Stimulated activated CD4-positive, alpha-beta T cell treated with anti-CD3 and anti-CD28 coated beads, Interleukin-2, amount 100 ng/mL, for 24 hours (primary cell): ENCODE measurements around the gene FAM241B.
A peak's percentile ranks its signal among the peaks of the same experiment; 100 is the strongest.

Experiments used
- DNase-seq, 2 donors: peaks; one replicate each; pipeline ENCODE4 v3.0.0-alpha.2; 2020

Gene FAM241B, protein sequence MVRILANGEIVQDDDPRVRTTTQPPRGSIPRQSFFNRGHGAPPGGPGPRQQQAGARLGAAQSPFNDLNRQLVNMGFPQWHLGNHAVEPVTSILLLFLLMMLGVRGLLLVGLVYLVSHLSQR

DNA sequence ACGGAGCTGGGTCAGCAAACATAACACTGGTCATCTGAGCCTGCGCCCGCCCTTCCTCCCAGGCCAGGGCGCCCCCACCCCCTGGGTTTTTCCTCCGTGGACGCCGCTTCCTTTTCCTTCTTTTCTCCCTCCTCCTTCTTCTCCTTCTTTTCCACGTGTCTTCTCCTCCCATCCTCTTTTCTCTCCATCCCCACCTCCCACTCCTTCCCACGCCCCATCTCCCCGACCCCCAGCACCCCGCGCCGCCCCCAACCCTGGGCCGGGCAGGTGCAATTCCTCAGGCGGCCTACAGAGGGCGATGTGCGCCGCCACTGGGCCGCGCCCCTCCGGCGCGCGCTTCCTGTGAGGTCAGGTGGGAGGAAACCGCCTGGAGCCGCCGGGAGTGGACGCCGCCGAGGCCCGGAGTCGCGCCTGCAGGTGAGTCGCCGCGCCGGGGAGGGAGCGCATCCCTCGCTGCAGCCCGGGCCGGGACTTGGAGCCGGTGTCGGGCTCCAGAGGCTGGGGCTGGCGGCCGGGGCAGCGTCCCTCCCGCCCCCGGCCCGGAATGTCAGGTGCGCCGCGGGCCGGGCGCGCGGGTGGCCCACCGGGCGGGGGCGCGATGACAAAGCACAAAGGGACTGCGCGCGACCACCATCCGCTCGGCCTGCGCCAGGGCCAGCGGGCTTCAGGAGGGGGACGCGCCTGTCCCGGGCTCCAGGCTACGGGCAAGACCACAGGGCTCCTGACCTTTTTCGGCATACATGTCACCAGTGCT lies at the start of gene FAM241B:
FAM241B (plus strand) TSS at position 351 of the 754 bp plus-strand sequence. CDS start 1,497 bp downstream, outside the sequence.
- peak; percentile 78 to 79 for DNase-seq

DNA sequence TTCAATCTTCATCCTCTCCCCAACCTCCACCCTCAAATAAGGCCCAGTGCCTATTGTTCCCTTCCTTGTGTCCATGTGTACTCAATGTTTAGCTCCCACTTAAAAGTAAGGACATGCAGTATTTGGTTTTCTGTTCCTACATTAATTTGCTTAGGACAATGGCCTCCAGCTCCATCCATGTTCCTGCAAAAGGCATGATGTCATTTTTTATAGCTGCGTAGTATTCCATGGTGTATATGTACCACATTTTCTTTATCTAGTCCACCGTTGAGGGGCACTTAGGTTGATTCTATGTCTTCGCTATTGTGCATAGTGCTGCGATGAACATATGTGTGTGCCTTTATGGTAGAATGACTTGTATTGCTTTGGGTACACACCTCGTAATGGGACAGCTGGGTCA lies 49.6 kb upstream of the FAM241B start:
- no peak for DNase-seq

DNA sequence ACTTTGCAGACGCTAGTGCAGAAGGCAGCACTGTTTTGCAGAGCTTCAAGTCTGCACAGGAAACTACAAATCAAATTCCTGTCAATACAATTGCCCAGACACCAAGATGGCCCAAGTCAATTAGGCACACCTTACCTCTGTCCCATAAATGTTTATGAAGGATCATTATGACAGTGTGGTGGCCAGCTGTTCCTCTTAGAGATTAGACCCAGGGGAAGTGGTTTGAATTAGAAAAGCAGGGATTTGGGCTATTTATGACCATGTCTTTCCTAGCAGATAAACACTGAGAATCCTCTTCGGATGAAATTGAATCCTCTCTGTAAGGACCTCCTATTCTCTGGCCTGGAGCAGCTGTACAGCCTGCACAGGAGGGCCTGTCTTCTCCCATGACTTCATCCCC lies 46.9 kb upstream of the FAM241B start:
- no peak for DNase-seq

DNA sequence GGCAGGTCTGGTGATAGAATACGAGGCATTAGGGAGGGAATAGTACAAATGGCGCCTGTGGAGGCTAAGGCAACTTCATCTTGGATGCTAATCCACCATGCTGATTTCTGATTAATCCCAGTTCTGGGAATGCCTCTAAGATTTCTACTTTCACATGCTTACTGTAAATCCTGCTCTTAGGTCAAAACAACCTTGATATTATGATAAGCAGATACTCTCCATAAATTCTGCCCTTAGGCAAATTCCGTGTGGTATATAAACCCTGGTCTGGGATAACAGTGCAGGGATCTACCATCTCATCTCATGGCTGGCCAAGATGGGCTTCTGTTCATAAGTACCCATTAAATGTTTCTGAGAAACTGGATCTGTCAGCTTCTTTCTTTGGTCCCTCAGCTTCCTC lies 45.4 kb upstream of the FAM241B start:
- no peak for DNase-seq

DNA sequence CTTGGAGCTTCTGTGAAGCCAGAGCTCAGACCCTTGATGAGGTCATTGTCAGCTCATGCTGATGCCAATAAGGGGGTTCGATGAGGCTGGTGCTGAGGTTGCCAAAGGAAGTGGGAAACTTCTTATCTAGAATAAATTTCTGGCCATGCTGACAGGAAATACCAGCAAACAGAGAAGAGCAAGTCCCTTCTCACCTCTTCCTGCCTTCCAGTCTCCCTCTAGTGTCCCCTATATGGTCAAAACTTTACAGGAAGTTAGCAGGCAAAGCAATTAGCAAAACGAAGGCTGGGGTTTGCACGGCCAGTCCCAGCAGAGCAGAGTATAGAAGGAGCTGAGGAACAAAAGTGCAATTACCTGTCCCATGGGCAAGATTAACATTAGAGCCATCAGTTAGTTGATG lies 41.7 kb upstream of the FAM241B start:
- DNase-seq = no peak

DNA sequence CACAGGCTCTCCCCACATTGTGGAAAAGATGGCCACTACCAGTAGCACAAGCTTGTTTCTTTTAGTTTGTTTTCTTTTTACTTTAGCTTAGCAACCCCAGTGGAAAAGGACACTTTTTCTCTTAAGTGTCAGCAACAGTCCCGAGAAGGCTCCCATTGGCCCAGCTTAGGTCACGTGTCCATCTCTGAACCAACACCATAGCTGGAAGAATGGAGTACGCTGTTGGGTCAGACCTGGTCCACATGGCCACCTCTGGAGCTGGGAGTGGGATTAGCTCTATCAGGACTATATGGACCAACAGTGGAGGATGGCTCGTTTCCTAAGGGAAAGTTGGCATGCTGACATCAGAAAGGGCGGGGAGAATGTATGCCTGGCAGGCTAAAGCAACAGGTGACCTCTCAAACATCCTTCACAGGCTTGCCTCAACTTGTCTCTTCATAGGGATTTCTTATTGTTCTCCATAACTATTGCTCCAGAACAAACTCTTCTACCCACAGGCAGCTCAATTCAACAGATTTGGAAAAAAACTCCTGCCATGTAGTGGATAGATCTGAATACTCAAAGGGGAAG lies 29.2 kb upstream of the FAM241B start:
- DNase-seq = no peak

DNA sequence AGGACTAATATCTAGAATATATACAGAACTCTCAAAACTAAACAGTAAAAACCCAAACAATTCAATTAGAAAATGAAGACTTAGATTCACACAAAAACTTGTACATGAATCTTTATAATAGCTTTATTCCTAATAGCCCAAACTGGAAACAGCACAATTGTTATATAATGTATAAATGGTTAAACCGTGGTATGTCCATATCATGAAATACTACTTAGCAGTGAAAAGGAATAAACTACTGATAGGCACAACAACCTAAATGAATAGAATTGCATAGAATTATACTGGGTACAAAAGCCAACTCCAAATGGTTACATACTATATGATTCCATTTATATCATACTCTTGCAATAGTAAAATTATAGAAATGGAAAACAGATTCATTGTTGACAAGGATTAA lies 21.0 kb upstream of the FAM241B start:
- no peak for DNase-seq

DNA sequence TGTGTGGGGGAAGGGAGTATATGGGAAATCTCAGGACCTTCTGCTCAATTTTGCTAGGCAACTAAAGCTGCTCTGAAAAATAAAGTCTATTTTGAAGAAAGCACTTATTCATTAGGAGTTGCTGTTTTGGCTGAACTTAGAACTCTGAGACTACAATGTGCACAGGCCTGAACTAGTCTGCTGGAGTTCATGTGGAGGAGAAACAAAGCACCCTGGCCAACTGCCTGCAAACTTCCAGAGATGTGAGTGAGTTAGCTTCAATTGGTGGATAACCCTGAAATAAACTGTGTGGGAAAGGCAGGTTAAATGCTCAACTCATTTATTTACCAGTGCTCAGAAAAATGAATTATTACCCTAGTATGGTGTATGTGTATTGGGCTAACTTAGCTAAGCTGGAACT lies 17.3 kb upstream of the FAM241B start:
- no peak for DNase-seq

DNA sequence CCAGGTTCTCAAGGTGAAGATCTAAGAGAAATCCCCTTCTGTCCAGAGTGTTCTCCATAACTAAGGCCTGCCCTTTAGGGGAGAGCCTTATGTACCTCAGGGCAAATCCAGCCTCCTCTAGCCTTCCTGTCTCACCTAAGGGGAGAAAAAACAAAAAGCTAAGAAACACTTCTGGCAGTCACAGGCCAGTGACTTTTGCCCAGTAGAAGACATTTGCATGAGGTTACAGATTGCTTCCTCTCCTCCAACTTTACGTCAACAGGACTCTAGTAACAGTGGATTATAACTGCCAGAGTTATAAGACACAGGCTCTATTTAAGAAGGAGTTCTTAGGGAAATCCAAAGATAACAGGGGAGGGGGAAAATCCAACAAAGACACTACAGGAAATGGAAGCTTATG lies 15.9 kb upstream of the FAM241B start:
- no peak for DNase-seq

DNA sequence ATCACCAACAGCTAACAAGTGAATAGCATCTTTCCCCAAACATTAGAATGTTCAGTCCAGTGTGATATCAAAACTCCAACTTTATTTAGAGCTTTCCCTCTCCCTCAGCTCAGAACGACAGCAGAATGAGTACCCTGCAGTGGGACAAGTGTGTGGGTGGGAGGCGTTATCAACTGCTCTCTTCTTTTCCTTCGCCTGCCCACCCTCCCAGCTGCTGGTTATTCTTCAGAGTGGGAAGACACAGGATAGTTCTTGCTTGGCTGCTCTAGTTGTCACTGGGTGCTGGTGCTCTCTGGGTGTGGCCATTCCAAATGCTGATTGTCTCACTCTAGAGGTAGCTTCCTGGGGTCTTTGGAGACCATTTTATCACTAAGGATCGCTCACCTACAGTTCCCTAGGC lies 13.7 kb upstream of the FAM241B start:
- no peak for DNase-seq

DNA sequence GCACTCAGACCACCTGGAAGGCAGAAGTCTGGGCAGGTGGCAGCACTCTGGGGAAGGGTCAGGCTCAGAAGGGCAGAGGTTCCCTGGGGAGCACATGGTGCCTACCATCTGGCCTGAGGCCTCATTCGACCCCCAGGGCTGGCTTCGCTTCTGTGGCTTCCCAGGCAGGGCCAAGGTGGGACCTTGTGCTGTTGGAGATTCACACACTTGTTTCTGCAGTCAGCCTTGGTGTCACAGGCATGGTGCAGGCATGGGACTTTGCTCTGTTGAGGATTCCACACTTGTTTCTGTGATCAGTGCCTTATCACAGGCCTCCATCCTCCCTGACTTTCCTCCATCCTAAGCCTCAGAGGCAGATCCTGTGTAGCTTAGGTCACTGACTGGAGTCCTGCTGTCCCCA lies 11.3 kb upstream of the FAM241B start:
- no peak for DNase-seq

DNA sequence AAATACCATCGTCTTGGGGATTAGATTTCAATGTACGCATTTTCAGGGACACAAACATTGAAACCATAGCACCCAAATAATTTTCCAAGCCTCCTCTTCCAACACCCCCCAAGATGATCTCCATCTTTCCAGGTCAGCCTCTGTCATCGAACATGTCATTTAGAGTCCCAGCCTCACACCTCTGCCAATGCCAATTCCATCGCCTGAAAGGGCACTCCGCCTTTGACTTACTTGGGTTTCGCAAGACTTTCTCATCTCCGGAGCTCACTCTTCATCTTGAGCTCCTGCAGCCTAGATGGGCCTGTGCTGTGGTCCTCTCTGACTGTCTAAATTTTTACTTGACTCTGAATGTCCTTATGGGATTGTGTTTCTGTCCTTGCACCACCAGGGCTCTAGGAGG lies 10.4 kb upstream of the FAM241B start:
- DNase-seq = no peak

DNA sequence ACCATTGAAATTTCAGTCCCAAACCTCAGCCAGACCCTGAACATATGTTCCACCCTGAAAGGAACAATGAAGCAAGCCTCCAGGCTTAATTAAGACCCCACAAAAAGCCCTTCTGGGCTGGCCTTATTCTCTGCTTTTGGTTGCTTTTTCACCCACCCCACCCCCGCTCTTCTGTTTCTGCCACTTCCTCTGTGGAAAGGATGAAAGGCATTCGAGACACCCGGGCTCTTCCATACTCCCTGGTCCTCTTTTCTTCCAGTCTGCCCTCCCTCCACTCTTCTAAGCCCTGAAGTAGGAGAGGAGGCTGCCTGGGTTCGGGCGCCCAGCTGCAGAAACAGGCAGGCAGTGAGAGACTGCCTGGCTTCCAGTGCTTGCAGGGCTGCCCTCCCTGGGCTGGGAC lies 9.4 kb upstream of the FAM241B start:
- no peak for DNase-seq

DNA sequence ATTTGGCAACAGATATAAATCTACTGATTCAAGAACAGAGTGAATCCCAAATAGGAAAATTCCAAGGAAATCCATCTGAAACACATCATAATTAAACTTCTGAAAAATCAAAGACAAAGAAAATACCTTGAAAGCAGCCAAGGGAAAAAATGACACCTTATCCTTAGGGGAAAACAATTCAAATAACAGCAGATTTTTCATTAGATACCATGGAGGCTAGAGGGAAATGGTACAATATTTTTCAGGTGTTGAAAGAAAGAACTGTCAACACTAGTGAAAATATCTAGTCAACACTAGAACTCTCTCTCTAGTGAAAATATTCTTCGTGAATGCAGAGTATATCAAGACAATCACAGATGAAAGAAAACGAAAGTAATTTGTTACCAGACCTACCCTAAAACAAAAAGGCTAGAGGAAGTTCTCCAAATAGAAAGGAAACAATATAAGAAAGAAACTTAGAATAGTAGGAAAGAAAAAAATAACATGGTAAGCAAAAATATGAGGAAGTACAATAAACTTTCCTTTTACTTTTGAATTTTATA lies 5.7 kb upstream of the FAM241B start:
- DNase-seq = no peak

DNA sequence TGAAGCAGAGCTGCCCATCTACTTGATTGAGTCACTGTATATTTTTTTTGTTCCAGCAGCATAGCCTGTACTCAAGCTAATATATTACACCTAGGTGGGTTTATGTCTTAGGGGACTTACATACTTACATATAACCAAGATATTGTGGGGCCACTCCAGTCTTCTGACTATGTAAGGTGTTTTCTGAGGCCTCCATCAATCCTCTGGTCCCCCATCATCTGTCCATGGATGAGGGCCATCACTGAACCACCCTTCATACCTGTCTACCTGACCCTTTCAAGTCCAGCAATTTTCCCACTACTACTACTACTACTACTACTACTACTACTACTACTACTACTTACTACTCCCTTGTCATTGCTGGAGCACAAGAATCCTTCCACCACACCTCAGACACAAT lies 3.2 kb upstream of the FAM241B start:
- DNase-seq = no peak

DNA sequence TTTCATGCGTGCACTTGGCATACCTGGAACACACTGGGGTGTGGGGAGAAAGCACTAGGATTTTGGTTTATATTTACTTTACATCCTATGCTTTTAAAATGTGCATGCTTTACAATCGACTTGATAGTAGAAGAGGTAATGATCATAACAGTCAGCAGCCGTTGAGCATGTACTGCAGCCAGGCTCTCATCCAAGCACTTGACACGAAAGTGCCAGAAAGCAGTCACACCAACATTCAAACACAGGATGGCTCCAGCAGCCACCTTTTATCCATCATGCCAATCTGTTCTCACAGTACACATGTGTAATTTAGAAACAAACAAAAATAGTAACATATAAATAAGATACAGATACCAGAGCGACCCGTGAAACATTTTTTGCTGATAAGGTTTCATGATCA lies 1.2 kb upstream of the FAM241B start:
- no peak for DNase-seq

DNA sequence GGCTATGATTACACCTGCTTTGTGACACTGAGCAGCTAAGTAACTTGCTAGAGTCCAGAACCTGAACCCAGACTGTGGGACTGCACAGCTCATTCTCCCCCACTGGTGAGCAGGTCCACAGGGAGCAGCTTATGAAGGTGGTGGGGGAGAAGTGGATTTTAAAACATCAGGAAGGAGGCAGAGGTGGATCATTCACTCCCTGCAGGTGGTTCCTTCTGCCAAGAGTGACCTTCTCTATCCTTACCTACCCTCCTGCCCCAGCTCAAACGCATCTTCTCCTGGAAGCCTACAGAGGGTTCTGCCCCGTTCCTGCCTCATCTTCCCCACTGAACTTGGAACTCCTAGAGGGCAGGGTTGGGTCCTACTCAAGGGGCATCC lies 539 bp upstream of the FAM241B start:
- no peak for DNase-seq

DNA sequence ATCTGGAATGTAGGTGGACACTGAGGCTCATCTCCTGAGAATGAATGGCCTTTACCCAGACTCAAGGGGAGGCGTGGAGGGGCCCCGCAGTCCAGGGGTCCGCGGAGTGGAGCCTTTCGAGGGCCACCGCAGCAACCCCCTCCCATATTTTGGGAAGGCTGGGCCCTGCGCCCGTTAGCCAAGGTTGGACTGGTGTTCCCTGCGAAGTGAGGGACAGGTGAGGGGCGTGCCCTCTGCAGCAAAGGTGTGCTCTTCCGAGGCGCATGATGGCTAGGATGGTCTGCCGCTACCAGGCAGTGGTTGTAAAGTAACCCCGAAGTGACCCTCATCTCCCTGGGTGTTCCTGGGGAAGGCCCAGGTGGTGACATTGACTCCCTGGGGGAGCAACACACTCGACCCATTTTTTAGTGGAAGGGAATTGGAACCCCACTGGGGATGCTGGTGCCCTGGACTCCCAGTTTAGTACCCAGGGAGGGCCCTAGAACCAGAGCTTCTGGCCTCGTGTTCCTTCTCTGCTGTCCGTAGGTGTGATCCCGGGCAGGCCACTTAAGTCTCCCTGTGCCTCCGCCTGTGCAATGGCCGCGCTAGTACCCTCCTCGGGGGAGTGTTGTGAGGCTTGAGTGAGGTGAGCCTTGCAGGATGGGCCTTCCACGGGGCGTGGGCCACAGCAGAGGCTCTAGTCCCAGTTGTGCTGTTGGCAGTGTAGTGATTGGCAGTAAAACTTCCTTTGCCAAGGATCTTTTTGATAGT lies 779 bp downstream of the FAM241B start:
- no peak for DNase-seq

DNA sequence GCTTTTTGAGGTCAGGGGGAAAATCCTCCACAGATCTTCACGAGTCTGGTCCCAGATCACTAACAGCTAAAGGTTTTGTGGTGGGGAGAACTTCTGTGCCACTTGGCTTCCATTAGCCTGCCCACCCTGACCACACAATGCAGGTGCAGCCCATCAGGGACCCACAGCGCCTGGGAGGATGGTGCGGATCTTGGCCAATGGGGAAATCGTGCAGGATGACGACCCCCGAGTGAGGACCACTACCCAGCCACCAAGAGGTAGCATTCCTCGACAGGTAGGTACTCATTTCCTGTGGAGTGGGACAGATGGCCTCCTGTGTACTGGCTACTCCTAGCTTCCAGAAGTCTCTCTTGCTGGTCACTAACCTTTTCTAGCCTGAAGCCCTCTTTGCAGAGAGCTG lies 1.5 kb downstream of the FAM241B start:
- DNase-seq = no peak

DNA sequence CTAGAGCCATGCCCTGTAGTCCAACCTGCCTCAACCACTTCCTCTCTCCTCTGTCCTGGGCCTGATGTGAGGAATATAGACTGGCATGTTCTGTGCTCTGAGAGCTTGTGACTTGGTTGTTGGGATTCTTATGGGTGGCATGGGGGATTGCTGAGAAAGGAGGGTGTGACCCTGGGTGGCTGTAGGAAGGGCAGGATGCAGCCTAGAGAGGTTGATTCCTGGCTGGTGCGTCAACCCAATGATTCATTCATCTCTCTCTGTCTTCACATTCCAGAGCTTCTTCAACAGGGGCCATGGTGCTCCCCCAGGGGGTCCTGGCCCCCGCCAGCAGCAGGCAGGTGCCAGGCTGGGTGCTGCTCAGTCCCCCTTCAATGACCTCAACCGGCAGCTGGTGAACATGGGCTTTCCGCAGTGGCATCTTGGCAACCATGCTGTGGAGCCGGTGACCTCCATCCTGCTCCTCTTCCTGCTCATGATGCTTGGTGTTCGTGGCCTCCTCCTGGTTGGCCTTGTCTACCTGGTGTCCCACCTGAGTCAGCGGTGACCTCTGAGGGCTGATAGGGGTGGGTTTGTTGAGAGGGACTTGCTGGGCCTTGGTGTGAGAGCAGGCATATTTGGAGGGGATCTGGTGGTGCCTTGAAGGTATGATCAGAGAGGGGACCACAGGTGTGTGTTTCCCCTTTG lies 2.6 kb downstream of the FAM241B start:
- DNase-seq = no peak

DNA sequence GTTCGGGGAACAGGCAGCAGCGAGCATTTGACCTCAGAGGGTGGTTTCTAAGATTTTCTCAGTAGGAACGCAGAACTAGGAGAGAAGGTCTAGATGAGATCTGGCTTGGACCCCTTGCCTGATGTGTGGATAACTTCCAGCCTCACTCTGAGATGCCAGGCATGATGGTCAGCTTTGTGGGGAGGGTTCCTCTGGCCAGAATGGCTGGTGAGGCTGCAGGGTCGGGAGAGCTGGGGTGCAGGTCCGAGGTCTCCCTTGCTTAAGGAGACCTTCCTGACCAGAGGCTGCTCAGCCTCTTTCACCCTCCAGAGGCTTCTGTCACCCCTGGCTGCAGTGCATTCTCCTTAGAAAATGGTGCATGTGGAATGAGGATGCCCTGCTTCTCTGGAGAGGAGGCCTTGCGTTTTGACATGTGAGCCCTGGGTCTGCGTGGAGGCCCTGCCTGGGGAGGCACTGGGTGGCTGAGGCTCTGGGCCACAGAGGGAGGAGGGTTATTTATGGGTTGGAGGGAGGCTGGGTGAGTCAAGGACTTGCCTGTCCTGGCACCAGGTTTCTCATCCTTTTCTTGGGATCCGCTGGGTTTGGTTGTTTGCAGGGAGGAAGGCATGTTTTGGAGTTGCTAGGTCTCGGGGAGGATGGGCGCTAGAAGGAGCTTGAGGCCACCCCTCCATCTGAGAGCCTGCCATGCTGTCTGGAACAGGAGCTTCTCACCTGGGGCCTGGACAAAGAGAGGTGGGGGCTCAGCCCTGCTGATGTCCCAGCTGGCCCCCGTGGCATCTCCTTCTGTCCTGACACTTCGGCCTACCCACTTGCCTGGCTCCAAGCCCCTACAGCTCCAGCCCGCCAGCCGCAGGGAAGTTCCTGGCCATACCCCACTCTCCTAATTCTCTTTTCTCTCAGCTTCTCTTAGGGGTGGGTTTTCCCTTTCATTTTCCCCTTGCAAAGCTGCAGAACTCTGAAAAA lies 3.9 kb downstream of the FAM241B start:
- peak in 1 of 2 donors; percentile 11 for DNase-seq
